ENCODE data around the gene KCNB1.
"Not testable (repeated sequence)": the region's sequence is repeated elsewhere in the genome, so short reads cannot be mapped to it uniquely, and the experiment has no call there.

KCNB1 gene

GRCh38 chr20:49413677-49414076, 68.8 kb downstream of the KCNB1 start:
- DNase-seq (ENCODE audit: low spot score in 2 of 2): no peak
- Histone ChIP-seq H3K4me3 (no peak overlapping the region), H3K36me3 (replicated peaks) (no peaks in the 10 kb centered on the region), H3K9me3 (no peaks in the 10 kb centered on the region), H3K27me3 (ENCODE audit: low read depth) (peaks cover 33% of the 10 kb centered on the region), H3K4me1 (no peaks in the 10 kb centered on the region)
- in situ Hi-C loops (cut with MboI; ENCODE audit: low sequenced_read_pairs): no loop called here

DNA sequence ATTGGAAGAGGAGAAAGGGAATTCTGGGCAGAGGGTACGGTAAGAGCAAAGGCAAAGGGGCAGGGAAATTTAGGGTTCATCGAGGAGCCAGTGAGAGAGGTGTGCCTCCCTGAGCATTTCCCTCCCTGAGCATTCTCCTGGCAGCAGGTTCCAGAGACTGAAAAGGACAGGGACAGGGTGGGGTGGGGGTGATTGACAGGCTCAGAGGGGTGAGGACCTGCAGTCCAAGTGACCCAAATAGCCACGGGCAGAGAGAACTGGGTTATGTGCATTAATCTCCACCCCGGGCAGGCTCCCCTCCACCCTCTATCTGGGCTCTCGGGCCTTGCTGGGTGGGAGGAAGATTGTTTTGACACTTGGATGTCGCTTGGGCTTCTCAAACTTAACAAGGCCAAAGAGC, 69.5 kb downstream of the KCNB1 start:
- Histone ChIP-seq H3K4me3 (no peak overlapping the region), H3K36me3 (replicated peaks) (no peaks in the 10 kb centered on the region), H3K4me1 (no peaks in the 10 kb centered on the region), H3K27me3 (ENCODE audit: low read depth) (peaks cover 33% of the 10 kb centered on the region), H3K9me3 (no peaks in the 10 kb centered on the region)
- no peak for DNase-seq (ENCODE audit: low spot score in 2 of 2)
- in situ Hi-C loops (cut with MboI; ENCODE audit: low sequenced_read_pairs): no loop called here

DNA sequence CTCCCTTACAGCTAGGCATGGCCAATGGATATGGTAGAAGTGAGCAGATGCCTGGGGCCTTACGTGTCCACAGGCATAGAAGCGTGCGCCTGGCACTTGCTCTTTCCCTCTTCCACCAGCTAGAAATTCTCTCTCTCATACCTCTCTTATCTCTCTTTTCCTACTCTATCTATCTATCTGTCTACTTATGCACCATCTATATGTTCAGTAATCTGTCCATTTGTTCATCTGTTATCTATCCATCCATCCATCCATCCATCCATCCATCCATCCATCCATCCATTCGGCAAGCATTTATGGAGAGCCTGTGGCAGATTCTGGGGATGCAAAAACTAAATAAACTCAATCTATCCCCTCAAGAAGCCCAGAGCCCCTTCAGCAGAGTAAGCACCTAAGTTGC, 70.2 kb downstream of the KCNB1 start:
- no peak overlapping the region for H3K4me3 ChIP-seq
- no peaks in the 10 kb centered on the region for H3K36me3 ChIP-seq (replicated peaks)
- H3K4me1 ChIP-seq: no peaks in the 10 kb centered on the region
- H3K9me3 ChIP-seq: no peaks in the 10 kb centered on the region
- no peak for DNase-seq (ENCODE audit: low spot score in 2 of 2)
- peaks cover 33% of the 10 kb centered on the region for H3K27me3 ChIP-seq (ENCODE audit: low read depth)
- in situ Hi-C loops (cut with MboI; ENCODE audit: low sequenced_read_pairs): no loop called here

DNA sequence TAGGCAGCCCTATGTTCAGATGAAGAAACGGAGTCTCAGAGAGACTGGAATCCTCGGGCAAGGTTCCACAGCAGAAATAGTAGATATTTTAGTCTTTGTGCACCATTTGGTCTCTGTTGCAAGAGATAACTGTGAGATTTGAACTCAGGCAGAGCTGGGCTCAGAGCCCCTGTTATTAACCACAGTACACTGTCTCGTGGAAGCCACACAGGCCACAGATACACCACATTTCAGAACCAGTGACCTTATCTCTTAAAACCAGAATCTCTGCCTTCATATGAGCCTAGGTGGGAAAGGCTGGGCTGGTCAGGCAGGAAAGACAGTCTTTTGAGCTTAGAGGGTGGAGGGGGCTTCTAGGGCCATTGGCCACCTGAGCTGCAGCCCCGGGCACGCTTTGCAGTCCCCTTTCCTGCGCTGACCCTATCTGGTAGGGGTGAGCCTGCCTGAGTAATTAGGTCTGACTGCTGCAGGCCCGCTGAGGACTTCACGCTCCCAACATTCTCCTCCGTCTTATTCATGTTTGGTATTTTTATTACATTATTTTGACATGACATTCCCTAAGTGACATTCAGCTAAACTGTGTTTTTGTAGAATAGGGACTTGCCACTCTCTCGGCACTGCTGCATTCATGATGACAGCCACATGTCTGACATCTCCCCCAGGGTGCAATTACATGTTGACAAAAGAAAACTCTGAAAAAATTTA, 71.1 kb downstream of the KCNB1 start:
- no peak for DNase-seq (ENCODE audit: low spot score in 2 of 2)
- Histone ChIP-seq H3K4me1 (no peaks in the 10 kb centered on the region), H3K4me3 (no peak overlapping the region), H3K36me3 (replicated peaks) (no peaks in the 10 kb centered on the region), H3K9me3 (no peaks in the 10 kb centered on the region), H3K27me3 (ENCODE audit: low read depth) (peaks cover 33% of the 10 kb centered on the region)
- in situ Hi-C loops (cut with MboI; ENCODE audit: low sequenced_read_pairs): no loop called here

DNA sequence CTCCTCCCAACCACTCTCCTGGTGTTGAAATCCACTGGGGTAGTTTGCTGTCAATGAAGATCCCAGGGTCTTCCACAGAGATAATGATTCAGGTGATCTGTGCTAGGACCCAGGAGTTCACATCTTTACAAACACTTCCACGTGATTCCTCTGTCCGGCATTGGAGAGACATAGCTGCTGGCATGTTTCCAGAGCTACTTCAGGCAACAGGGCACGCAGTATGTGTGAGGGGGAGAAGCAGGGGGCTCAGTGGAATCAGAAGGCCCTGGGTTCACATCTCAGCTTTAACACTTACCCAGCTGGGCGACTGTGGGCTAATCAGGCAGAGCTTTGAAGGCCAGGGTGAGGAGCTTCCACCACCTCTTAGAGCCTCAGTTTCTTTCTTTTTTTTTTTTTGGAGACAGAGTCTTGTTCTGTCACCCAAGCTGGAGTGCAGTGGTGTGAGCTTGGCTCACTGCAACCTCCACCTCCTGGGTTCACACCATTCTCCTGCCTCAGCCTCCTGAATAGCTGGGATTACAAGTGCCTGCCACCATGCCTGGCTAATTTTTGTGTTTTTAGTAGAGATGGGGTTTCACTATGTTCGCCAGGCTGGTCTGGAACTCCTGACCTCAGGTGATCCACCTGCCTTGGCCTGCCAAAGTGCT, 72.4 kb downstream of the KCNB1 start:
- H3K36me3 ChIP-seq (replicated peaks); H3K4me1 ChIP-seq; H3K4me3 ChIP-seq; DNase-seq (ENCODE audit: low spot score in 2 of 2); in situ Hi-C loops (cut with MboI; ENCODE audit: low sequenced_read_pairs); H3K9me3 ChIP-seq: not testable (repeated sequence)
- H3K27me3 ChIP-seq (ENCODE audit: low read depth): peaks cover 26% of the 10 kb centered on the region

GRCh38 chr20:49409302-49409974, 73.0 kb downstream of the KCNB1 start:
- Histone ChIP-seq H3K4me3 (no peak overlapping the region), H3K9me3 (no peaks in the 10 kb centered on the region), H3K4me1 (no peaks in the 10 kb centered on the region), H3K27me3 (ENCODE audit: low read depth) (peaks cover 21% of the 10 kb centered on the region), H3K36me3 (replicated peaks) (no peaks in the 10 kb centered on the region)
- in situ Hi-C loops (cut with MboI; ENCODE audit: low sequenced_read_pairs): no loop called here
- DNase-seq (ENCODE audit: low spot score in 2 of 2): no peak

GRCh38 chr20:49408509-49409104, 73.9 kb downstream of the KCNB1 start:
- Histone ChIP-seq H3K36me3 (replicated peaks) (no peaks in the 10 kb centered on the region), H3K4me1 (no peaks in the 10 kb centered on the region), H3K9me3 (no peaks in the 10 kb centered on the region), H3K4me3 (no peak overlapping the region), H3K27me3 (ENCODE audit: low read depth) (peaks cover 14% of the 10 kb centered on the region)
- in situ Hi-C loops (cut with MboI; ENCODE audit: low sequenced_read_pairs): no loop called here
- DNase-seq (ENCODE audit: low spot score in 2 of 2): no peak

DNA sequence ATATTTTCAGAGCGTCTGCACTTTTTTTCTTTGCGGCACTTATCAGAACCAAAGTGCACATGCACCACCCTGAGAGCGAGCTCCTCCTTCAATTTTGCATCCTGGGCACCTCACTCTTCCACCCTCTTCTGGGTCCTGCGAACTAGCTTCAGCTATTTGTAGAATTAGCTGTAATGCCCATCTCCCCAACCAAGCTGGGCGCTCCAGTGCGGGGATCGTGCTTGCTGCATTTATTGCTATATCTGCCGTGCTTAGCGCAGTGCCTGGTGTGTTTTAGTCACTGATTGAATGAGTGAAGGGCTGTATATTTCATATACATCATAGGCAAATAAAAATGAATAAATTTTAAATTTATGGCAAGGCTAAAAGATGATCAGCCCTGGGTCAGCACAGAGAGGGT, 75.8 kb downstream of the KCNB1 start:
- Histone ChIP-seq H3K36me3 (replicated peaks) (no peaks in the 10 kb centered on the region), H3K4me1 (no peaks in the 10 kb centered on the region), H3K27me3 (ENCODE audit: low read depth) (no peaks in the 10 kb centered on the region), H3K4me3 (no peak overlapping the region), H3K9me3 (no peaks in the 10 kb centered on the region)
- no peak for DNase-seq (ENCODE audit: low spot score in 2 of 2)
- in situ Hi-C loops (cut with MboI; ENCODE audit: low sequenced_read_pairs): no loop called here

- no peaks in the 10 kb centered on the region for H3K4me1 ChIP-seq
Measured at GRCh38 chr20:49405696-49406095, 76.8 kb downstream of the KCNB1 start.

DNA sequence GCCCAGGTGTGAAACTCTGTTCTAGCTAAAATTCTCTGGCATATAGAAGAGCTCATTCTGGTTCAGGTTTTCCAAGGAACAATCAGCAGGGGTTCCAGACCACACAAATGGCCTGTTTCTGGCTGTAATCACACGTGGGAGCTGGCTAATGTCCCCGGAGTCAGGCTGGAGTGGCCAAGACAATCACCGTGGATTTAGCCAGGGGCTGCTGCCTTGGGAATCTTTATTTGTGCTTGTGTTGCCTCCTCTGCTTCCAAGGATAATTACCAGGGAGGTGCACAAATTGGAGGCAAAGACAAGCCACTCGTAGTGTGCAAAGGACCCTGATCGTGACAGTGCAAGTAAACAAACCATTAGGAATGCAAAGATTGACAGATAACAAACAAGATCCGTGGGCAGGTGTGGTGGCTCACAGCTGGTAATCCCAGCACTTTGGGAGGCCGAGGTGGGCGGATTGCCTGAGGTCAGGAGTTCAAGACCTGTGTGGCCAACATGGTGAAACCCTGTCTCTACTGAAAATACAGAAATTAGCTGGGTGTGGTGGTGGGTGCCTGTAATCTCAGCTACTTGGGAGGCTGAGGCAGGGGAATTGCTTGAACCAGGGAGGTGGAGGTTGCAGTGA, 77.3 kb downstream of the KCNB1 start:
- in situ Hi-C loops (cut with MboI; ENCODE audit: low sequenced_read_pairs): no loop called here

More at GRCh38 chr20:49405696-49406095, 76.8 kb downstream of the KCNB1 start:
- H3K27me3 ChIP-seq (ENCODE audit: low read depth): no peaks in the 10 kb centered on the region
- no peaks in the 10 kb centered on the region for H3K9me3 ChIP-seq
- no peak for DNase-seq (ENCODE audit: low spot score in 2 of 2)
- H3K4me3 ChIP-seq: no peak overlapping the region
- in situ Hi-C loops (cut with MboI; ENCODE audit: low sequenced_read_pairs): no loop called here
- no peaks in the 10 kb centered on the region for H3K36me3 ChIP-seq (replicated peaks)

DNA sequence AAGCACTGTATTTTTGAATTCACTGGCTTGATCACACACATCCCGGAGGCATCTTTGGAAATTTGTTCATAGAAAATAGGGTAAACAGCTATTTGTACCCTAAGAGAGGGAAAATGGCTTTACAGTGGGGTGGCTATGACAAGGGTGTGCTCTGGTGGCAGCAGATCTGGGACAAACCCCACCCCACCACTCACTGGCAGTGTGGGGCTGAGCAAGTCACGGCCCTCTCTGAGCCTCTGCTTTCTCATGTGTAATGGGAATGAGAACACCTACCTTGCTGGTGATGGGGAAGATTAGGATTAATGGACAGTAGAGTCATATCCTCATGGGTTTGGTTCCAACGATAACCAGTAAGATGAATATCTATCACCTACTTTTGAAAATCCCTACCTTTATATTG, 78.0 kb downstream of the KCNB1 start:
- H3K36me3 ChIP-seq (replicated peaks): no peaks in the 10 kb centered on the region
- H3K27me3 ChIP-seq (ENCODE audit: low read depth): no peaks in the 10 kb centered on the region
- no peaks in the 10 kb centered on the region for H3K4me1 ChIP-seq
- no peaks in the 10 kb centered on the region for H3K9me3 ChIP-seq
- no peak overlapping the region for H3K4me3 ChIP-seq
- in situ Hi-C loops (cut with MboI; ENCODE audit: low sequenced_read_pairs): no loop called here
- no peak for DNase-seq (ENCODE audit: low spot score in 2 of 2)

More for the DNA sequence above, 77.3 kb downstream of the KCNB1 start:
- no peak for DNase-seq (ENCODE audit: low spot score in 2 of 2)
- Histone ChIP-seq H3K36me3 (replicated peaks) (no peaks in the 10 kb centered on the region), H3K9me3 (no peaks in the 10 kb centered on the region), H3K4me3 (no peak overlapping the region), H3K27me3 (ENCODE audit: low read depth) (no peaks in the 10 kb centered on the region), H3K4me1 (no peaks in the 10 kb centered on the region)

- H3K4me1 ChIP-seq: no peaks in the 10 kb centered on the region
- H3K27me3 ChIP-seq (ENCODE audit: low read depth): no peaks in the 10 kb centered on the region
- no peak overlapping the region for H3K4me3 ChIP-seq
- no peaks in the 10 kb centered on the region for H3K36me3 ChIP-seq (replicated peaks)
- DNase-seq (ENCODE audit: low spot score in 2 of 2): no peak
- in situ Hi-C loops (cut with MboI; ENCODE audit: low sequenced_read_pairs): no loop called here
- no peaks in the 10 kb centered on the region for H3K9me3 ChIP-seq
Measured at GRCh38 chr20:49403911-49404310, 78.6 kb downstream of the KCNB1 start.

DNA sequence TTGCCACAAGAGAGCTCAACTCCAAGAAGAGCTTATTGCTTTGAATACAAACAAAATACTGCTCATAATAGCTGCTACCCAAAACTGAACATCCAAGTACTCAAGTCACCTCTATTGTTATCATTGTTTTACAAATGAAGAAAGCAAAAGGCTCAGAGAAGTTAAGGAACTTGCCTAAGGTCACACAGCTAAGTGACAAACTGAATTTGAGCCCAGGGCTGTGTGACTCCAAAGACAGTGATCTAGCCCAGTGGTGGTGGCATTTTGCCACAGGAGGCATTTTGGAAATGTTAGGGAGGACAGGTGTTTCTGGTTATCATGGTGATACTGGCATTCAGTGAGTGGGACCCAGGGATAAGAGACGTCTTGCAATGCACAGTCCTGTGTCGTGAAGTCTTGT, 79.5 kb downstream of the KCNB1 start:
- Histone ChIP-seq H3K9me3 (no peaks in the 10 kb centered on the region), H3K4me3 (no peak overlapping the region), H3K4me1 (no peaks in the 10 kb centered on the region), H3K36me3 (replicated peaks) (no peaks in the 10 kb centered on the region), H3K27me3 (ENCODE audit: low read depth) (no peaks in the 10 kb centered on the region)
- in situ Hi-C loops (cut with MboI; ENCODE audit: low sequenced_read_pairs): no loop called here
- no peak for DNase-seq (ENCODE audit: low spot score in 2 of 2)

GRCh38 chr20:49400904-49401303, 81.6 kb downstream of the KCNB1 start:
- DNase-seq (ENCODE audit: low spot score in 2 of 2): no peak
- H3K9me3 ChIP-seq: no peaks in the 10 kb centered on the region
- H3K4me3 ChIP-seq: no peak overlapping the region
- in situ Hi-C loops (cut with MboI; ENCODE audit: low sequenced_read_pairs): no loop called here
- H3K4me1 ChIP-seq: no peaks in the 10 kb centered on the region
- no peaks in the 10 kb centered on the region for H3K27me3 ChIP-seq (ENCODE audit: low read depth)
- H3K36me3 ChIP-seq (replicated peaks): no peaks in the 10 kb centered on the region

Data from HAP-1 (cell line).